Fibroblast of skin of left quadriceps (primary cell): ENCODE data around the gene ATP2A3.
"Not testable (repeated sequence)": the region's sequence is repeated elsewhere in the genome, so short reads cannot be mapped to it uniquely, and the experiment has no call there.

Source experiments
- DNase-seq, 2 experiments: peaks; one replicate each; pipeline ENCODE4 v3.0.0-alpha.2; 2013; ENCODE audit warnings: low read depth in 2 of 2

ATP2A3 gene

GRCh38 chr17:3955673-3955988 lies 8.6 kb downstream of the ATP2A3 start:
- no peak for DNase-seq

GRCh38 chr17:3954976-3955672 lies 9.1 kb downstream of the ATP2A3 start:
- DNase-seq, result no peak

GRCh38 chr17:3954086-3954485 lies 10.2 kb downstream of the ATP2A3 start:
- no peak for DNase-seq

- DNase-seq, result no peak
Measured at GRCh38 chr17:3953542-3953941, 10.7 kb downstream of the ATP2A3 start.

GRCh38 chr17:3952186-3952585 lies 12.1 kb downstream of the ATP2A3 start:
- no peak for DNase-seq

- DNase-seq, result no peak
Measured at GRCh38 chr17:3951420-3951819, 12.8 kb downstream of the ATP2A3 start.

- no peak for DNase-seq
Measured at GRCh38 chr17:3951003-3951402, 13.2 kb downstream of the ATP2A3 start.

GRCh38 chr17:3950584-3950983 lies 13.7 kb downstream of the ATP2A3 start:
- DNase-seq, result no peak

- no peak for DNase-seq
Measured at GRCh38 chr17:3949418-3949817, 14.8 kb downstream of the ATP2A3 start.

GRCh38 chr17:3948551-3948950 lies 15.7 kb downstream of the ATP2A3 start:
- not testable (repeated sequence) for DNase-seq

- no peak for DNase-seq
Measured at GRCh38 chr17:3947318-3947810, 16.9 kb downstream of the ATP2A3 start.

GRCh38 chr17:3946711-3947235 lies 17.5 kb downstream of the ATP2A3 start:
- no peak for DNase-seq

- peak; percentile 48 to 49 for DNase-seq
Measured at GRCh38 chr17:3944485-3945388, 19.5 kb downstream of the ATP2A3 start.

GRCh38 chr17:3943240-3943891 lies 20.9 kb downstream of the ATP2A3 start:
- DNase-seq, result no peak

GRCh38 chr17:3940965-3941698 lies 23.1 kb downstream of the ATP2A3 start:
- no peak for DNase-seq

- DNase-seq, result no peak
Measured at GRCh38 chr17:3937359-3937758, 26.9 kb downstream of the ATP2A3 start.

- no peak for DNase-seq
Measured at GRCh38 chr17:3935825-3936355, 28.3 kb downstream of the ATP2A3 start.

- DNase-seq, result peak; percentile 20 to 29
Measured at GRCh38 chr17:3935140-3935542, 29.1 kb downstream of the ATP2A3 start.

- DNase-seq, result no peak
Measured at GRCh38 chr17:3929764-3930163, 34.5 kb downstream of the ATP2A3 start.

GRCh38 chr17:3929181-3929580 lies 35.1 kb downstream of the ATP2A3 start:
- DNase-seq, result no peak

GRCh38 chr17:3928406-3928805 lies 35.8 kb downstream of the ATP2A3 start:
- no peak for DNase-seq
